Glomerular visceral epithelial cell (primary cell): ENCODE data around the gene OTOR.

Experiments used
- DNase-seq: peaks from one replicate; pipeline ENCODE4 v3.0.0-alpha.2; 2016; ENCODE audit errors: extremely low spot score

Gene OTOR, protein sequence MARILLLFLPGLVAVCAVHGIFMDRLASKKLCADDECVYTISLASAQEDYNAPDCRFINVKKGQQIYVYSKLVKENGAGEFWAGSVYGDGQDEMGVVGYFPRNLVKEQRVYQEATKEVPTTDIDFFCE

DNA sequence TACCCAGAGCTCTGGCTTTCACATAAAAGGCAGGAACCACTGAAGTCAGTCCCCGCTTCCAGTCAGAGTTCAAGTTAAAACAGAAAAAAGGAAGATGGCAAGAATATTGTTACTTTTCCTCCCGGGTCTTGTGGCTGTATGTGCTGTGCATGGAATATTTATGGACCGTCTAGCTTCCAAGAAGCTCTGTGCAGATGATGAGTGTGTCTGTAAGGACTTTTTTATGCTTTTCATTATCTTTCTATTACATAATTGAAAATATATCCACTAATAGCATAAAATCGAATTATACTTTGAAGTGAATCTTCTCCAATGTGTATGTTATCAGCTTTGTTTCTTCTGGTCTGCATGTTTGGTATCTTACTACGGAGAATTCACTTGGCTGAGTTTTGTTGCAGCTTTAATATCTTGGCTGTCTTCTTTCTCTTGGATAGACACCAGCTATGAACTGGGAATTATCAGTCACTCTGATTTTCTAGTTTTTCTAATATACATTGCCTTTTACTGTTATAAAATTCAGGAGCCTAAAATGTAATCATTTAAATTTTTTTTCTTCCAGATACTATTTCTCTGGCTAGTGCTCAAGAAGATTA lies at the start of gene OTOR:
Gene OTOR (plus strand): TSS at position 51 of the 593 bp plus-strand sequence. CDS start 44 bp downstream, at position 95.
- DNase-seq, result no peak

- DNase-seq, result no peak
These were observed 48.9 kb upstream of the OTOR start for GRCh38 chr20:16699293-16699692.

- DNase-seq, result peak; percentile 7
These were observed 46.9 kb upstream of the OTOR start for GRCh38 chr20:16701296-16701695.

DNA sequence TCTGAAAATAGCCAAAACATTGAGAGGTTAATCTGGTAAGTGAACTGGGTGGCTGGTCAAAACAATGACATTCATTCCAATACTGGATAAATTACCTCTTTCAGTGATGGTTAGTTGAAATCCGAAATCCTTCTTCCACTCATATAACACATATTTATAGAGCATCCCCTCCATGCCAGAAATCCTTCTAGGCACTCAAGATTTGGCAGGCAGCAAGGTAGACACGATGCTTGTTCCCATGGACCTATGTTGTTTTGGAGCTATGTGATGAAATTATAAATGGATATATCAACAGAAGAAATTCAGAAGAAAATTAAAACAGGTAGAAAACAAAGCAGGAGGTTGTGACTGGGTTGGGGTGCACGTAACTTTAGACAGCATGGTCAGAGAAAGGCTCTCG lies 44.6 kb upstream of the OTOR start:
- no peak for DNase-seq

GRCh38 chr20:16707674-16708073 lies 40.5 kb upstream of the OTOR start:
- no peak for DNase-seq

DNA sequence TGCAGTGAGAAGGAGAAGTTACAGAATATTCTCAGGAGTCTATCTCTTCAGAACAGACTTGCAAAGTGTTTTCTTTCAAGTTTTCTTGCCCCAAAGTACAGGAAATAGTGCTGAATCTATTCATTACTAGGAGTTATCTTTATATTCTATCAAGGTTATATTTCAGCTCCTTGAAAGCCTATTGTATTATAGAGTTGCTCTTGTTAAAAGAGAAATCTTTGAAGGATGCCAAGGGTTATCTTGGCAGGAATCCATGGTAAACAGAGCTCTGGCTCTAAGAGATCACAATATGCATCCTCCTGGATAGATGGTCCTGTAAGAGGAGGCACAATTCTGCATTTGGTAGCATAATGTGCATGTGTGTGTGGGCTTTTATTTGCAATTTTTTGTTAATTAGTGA lies 39.6 kb upstream of the OTOR start:
- no peak for DNase-seq

GRCh38 chr20:16709017-16709416 lies 39.1 kb upstream of the OTOR start:
- no peak for DNase-seq

- DNase-seq, result no peak
These were observed 37.4 kb upstream of the OTOR start for GRCh38 chr20:16710781-16711180.

- DNase-seq, result no peak
These were observed 36.4 kb upstream of the OTOR start for GRCh38 chr20:16711661-16712258.

GRCh38 chr20:16712511-16712947 lies 35.6 kb upstream of the OTOR start:
- DNase-seq, result no peak

DNA sequence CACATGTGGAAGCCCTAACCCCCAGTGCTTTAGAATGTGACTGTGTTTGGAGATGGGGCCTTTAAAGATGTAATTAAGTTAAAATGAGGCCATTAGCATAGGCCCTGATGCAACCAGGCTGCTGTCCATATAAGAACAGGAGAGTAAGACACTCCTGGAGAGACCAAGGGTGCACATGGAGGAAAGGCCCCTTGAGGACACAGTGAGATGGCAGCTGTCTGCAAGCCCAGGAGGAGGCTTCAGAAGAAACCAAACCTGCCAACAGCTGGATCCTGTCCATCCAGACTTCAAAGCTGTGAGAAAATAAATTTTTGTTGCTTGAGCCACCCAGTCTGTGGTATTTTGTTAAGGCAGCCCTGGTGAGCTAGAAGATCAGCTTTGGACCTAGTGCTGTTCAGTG lies 35.1 kb upstream of the OTOR start:
- DNase-seq, result no peak

GRCh38 chr20:16714242-16714641 lies 33.9 kb upstream of the OTOR start:
- DNase-seq, result no peak

DNA sequence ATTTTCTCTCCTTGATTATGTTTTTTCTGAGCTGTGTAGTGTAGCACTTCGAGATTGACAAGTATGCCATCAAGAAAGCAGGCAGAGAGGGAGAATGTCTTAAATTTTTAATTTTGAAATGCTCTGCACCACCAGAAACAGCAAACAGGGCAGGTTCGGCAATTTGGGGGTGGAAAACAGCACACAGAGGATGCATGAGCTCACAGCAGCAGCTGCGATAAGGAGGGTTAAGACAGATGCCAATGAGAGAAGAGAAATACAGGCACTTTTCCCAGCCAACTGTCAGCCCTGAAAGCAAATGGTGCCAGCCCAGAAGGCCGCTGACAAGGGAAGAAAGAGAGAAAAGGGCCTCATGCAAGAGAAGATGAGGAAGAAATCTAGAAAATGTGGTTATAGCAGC lies 33.4 kb upstream of the OTOR start:
- DNase-seq, result no peak

DNA sequence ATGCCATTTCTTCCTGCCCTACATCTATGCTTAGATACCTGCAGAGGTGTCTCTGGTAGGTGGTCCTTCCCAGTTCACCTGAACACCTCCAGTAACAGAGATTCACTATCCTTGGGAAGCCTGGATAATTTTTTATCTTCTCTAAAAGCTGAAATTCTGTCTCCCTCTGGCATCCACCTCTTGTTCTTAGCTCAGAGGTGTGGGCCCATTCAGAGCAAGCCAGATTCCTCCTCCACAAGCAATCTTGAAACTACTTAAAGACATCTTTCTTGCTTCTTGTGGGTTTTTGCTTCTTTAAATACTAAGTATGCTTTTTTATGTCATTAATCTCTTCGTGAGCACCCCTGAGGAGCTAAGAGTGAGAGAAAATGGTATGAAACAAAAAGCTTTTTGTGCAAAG lies 28.7 kb upstream of the OTOR start:
- DNase-seq, result no peak

- DNase-seq, result no peak
These were observed 19.1 kb upstream of the OTOR start for GRCh38 chr20:16729080-16729479.

- DNase-seq, result peak; percentile 94
These were observed 18.3 kb upstream of the OTOR start, which contains the start of gene SNRPB2 for GRCh38 chr20:16729565-16730460. TSS of gene SNRPB2 (plus strand) at chr20:16730026. CDS start at chr20:16731703, 1,677 bp downstream.

- DNase-seq, result no peak
These were observed 15.5 kb upstream of the OTOR start for GRCh38 chr20:16732506-16733152.

GRCh38 chr20:16740365-16741072 lies 7.6 kb upstream of the OTOR start:
- no peak for DNase-seq

GRCh38 chr20:16744178-16744807 lies 3.9 kb upstream of the OTOR start:
- no peak for DNase-seq

DNA sequence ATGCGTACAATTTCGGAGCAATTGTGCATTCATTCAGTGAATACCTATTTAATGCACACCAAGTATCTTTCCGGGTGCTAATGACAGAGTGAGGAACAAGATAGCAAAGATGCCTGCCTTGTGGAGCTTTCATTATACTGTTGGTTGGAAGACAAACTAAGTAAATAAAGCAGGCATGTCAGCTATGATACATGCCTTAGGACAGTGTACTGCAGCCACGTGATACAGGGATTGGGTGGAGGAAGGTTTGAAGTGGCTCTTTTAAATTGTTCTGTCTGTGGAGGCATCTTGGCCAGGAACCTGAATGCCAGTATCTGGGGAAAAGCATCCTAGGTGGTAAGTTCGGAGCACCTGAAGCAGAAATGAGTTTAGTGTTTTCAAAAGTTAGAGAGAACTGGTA lies 3.0 kb upstream of the OTOR start:
- DNase-seq, result no peak

DNA sequence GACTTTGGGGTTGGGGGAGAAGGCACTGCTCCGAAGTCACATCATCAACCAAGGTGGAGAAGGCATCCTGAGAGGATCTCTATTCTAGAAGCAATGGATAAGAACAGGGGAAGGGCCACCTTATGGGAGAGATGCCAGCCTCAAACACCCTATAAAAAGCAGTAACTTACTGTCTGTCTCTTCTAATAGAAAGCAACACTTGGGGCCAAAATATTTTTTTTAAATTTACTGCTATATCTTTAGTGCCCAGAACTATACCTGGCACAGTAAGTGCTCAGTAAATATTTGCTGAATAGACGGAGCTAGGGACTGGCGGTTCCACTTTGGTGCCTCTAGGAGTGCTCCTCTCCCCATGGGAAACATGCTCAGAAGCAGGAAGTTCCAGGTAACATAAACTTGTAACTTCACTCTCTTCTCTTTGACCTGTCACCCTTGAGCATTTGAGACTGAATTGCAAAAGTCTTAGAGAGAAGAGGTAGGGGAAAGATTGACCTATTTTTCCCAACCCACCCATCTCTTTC lies 807 bp upstream of the OTOR start:
- no peak for DNase-seq
